NCI-H510A treated with DMSO at 0.1 percent for 48 hours (cell line): ENCODE data around the gene PSMD9.
"Not testable (repeated sequence)": the region's sequence is repeated elsewhere in the genome, so short reads cannot be mapped to it uniquely, and the experiment has no call there.

Experiments used
- DNase-seq: peaks from one replicate; lab custom pipeline; 2025; lab: John Stamatoyannopoulos, UW

PSMD9 gene

DNA sequence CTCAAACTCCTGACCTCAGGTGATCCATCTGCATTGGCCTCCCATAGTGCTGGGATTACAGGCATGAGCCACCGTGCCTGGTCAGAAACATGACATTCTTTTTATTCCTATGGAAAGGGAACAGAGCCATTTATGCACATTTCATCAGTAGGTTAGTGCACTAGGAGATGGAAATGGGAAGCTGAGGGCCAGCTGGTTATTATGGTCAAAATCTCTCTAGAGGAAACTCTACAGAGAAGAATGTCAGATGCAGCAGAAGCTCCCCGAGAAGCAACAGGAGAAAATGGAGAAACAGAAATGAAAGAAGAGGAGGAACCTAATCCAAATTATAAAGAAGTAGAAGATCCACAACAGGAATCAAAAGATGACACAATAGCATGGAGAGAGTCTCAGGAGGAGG is 32.5 kb downstream of the PSMD9 start:
- DNase-seq: no peak

GRCh38 chr12:121925358-121925695 is 36.7 kb downstream of the PSMD9 start:
- DNase-seq: no peak

GRCh38 chr12:121926874-121927706 is 38.5 kb downstream of the PSMD9 start:
- no peak for DNase-seq

DNA sequence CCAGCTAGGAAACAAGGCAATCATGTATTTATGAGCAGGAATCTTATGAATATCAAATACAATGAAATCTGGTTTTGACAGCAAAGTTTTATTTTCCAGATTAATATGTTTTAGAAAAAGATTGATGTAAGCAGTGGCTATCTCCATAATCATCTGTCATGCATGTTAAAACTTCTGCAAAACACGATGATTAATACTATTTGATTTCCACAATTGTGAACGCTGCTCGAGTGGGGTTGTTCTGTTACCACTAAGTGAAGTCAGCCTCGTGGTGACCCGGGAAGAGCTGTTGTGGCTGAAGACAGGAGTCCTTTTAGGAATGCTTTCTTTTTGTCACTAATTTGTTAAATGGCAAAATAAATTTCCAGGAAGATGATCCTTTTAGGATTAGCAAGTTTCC is 39.2 kb downstream of the PSMD9 start:
- no peak for DNase-seq

GRCh38 chr12:121929545-121929944 is 41.0 kb downstream of the PSMD9 start:
- not testable (repeated sequence) for DNase-seq

GRCh38 chr12:121930862-121931261 is 42.3 kb downstream of the PSMD9 start:
- DNase-seq: no peak

GRCh38 chr12:121932176-121932536 is 43.6 kb downstream of the PSMD9 start:
- DNase-seq: no peak

DNA sequence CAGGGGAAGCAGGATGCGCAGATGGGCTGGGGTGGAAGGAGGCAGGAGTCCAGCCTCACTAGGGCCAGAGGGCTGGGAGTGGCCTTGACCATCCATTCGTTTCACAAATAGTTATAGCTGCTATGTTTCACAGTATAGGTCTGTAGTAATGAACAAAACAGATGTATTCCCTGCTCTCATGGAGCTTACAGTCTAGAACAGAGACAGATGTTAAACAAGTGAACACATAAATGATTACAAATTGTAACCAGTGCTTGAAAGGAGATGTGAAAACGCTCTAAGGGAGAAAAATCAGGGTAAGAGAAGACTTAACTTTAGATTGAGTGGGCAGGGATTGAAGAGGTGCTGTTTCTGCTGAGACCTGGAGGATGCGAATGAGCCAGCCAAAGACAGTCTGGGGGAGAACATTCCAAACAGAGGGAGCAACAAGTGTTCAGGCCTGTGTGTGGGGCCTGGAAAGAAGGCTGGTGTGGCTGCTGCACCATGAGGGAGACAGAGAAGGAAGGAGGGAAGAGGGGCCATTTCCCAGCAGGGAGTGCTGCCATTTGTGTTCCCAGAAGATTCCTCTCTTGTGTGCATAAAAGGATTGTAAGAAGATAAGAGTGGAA is 44.4 kb downstream of the PSMD9 start:
- DNase-seq: no peak

DNA sequence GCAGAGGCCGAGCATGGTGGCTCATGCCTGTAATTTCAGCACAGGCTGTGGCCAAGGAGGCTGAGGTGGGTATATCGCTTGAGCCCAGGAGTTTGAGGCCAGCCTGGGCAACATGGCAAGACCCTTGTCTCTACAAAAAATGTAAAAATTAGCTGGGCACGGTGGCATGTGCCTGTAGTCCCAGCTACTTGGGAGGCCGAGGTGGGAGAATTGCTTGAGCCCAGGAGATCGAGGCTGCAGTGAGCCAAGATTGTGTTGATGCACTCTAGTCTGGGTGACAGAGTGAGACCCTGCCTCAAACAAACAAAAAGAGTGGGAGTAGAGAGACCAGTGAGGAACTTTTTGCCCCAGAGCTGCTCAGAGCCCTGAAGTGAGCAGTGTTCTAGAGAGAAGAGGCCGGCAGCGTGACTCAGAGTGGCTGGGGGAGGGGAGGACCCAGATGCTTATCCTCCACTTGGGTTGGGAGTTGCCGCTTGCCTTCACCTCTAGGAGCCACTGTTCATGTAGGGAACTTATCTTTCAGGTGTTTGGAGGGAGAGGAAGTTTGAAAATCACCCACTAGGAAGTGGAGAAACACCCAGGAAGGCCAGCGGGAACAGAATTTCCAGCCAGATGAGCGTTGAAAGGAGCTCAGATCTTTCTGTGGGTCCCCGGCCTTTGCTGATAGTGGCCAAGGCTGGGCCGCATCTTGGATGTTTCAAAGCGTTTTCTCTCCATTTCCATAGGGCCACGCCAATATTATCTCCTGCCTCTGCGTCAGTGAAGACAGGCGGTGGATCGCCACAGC is 45.1 kb downstream of the PSMD9 start:
- no peak for DNase-seq

GRCh38 chr12:121934309-121934664 is 45.7 kb downstream of the PSMD9 start:
- DNase-seq: no peak

DNA sequence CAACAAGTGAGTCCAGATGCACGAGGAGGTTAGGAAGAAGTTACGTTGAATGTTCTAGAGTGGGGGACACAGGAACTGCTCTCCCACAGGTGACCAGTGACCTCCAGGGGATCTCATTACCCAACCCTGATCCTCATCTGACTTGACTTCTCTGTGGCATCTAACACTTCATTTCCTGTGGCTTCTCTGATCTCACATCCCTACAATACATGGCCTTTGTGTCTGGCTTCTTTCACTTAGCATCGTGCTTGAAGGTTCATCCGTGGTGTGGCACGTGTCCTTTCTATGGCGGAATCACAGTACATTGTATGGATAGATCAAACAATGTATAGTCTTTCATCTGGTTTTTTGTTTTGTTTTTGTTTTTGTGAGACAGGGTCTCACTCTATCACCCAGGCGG is 49.1 kb downstream of the PSMD9 start:
- DNase-seq: no peak

- no peak for DNase-seq
Observed at GRCh38 chr12:121939186-121939585, 50.6 kb downstream of the PSMD9 start.

DNA sequence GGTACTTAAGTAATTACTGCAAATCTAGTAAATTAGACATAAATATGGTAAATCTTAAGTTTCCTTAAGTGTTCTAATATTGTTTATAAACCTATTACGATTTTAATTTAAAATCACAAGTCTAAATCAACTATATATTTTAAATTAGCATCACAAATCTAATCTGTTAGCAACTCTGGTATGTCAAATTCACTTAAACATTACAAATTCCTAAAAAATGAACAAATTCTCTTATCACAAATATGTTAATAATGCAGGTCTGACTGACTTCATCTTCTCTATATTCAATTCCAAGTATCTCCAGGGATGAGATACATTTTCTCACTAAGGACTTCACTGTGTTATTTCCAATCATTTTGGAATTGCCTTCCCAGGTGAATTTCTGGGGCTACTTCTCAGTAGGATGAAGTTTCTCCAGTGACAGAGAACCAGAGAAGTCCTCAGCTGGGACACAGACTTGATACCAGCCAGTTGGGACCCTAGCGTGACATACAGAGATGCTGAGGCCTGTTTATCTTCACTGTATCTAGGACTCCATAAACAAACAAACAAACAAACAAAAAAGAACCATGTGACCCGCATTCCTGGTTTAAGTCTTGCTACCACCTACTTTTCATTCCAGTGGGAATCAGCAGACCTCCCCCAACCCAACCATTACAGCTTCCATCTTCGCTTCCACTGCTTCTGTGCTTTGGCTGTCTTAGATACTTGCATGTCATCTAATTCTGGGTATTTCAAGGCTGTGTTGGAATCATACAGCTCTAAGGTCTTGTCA is 51.6 kb downstream of the PSMD9 start:
- DNase-seq: no peak

DNA sequence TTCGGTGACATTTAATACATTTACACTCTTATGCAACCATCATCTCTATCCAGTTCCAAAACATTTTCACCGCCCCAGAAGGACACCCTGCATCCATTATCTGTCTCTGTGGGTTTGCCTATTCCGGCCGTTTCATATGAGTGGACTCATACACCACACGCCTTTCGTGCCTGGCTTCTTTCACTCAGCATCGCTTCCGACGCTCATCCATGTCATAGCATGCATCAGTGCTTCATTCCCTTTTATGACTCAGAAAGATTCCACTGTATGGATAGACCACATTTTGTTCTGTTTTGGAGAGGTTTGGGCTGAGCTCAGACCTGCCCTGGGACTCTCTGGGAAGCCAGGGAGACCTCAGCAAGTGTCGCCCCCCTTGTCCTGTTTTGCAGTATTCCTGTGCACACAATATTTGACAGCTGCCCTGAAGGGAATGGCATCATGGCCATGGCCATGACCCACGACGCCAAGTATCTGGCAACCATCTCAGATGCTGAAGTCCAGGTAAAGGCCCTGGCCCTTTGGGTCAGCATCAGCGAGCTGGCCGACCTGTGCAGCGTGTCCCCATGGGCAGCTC is 53.6 kb downstream of the PSMD9 start:
- DNase-seq: no peak

DNA sequence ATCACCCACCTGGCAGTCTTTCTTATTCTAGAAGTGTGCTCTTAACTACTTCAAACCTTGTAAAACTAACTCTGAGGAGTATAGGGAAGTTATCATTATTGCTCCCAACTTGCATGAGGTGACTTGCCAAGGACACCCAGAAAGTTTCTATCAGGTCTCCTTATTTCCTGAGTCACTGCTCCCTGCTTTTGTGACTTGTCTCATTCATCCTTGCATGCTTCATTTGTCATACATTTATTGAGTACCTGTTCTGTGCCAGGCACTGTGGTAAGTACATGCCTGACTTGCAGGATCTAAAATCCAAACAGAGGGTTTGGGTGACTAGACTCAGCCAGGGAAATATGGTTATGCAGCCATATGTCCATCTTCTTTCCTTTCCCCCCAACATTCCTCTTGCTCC is 55.3 kb downstream of the PSMD9 start:
- no peak for DNase-seq

DNA sequence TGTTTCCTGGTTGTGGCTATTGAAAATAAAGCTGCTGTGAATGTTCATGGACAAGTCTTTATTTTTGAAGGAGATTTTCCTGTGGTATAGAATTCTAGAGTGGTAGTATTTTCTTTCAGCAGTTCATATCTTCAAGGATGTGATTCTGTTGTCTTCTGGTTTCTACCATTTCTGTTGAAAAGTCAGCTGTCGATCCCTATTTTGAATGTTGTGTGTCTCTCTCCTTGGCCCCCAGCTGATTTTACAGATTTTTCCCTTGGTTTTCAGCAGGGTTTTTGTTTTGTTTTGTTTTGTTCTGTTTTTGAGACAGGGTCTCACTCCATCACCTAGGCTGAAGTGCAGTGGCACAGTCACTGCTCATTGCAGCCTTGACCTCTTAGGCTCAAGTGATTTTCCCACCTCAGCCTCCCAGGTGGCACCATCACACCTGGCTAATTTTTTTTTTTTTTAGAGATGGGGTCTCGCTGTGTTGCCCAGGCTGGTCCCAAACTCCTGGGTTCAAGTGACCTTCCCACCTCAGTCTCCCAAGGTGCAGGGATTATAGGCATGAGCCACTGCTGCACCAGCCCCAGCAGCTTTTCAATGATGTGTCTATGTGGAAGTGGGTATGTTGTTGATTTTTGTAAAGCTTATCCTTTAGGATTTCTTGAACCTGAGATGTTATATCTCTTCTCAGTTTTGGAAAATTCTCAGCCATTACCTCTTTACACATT is 57.9 kb downstream of the PSMD9 start:
- DNase-seq: no peak

DNA sequence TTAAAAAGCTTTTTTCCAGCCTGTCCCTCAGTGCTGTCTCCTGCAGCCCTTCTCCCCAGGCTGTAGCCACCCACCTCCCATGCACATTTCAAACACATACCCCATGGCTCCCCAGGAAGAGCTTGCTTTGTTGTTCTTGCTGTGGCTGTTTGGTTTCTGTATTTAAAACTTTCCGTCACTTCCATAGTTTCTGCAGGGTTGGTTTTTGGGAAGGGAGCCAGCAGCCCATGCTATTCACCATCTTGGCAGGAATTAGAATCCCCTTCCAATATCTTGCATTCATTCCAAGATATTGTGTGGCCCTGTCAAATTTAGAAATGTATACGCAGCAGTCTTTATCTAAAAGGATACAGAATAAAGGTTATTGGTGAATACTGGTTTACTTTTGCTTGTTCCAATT is 59.4 kb downstream of the PSMD9 start:
- no peak for DNase-seq

DNA sequence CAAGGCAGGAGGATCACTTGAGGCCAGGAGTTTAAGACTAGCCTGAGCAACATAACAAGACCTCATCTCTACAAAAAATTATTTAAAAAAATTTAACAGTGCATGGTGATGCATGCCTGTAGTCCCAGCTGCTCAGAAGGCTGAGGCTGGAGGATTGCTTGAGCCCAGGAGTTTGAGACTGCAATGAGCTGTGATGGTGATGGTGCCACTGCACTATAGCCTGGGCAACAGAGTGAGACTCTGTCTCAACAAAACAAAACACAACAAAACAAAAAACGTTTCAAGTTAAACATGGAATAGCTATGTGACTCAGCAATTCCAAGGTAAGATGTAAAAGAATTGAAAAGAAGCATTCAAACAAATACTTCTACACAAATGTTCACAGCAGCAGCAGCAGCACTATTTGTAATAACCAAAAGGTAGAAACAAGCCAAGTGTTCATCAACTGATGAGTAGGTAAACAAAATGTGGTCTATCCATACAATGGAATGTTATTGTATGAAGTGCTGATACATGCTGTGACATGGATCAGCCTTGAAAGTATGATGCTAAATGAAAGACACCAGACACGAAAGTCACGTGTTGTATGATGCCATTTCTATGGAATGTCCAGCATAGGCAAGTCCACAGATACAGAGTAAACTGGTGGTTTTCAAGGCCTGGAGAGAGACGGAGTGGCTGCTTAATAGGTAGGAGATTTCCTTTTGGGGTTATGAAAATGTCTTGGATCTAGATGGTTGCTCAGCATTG is 61.2 kb downstream of the PSMD9 start:
- DNase-seq: no peak

DNA sequence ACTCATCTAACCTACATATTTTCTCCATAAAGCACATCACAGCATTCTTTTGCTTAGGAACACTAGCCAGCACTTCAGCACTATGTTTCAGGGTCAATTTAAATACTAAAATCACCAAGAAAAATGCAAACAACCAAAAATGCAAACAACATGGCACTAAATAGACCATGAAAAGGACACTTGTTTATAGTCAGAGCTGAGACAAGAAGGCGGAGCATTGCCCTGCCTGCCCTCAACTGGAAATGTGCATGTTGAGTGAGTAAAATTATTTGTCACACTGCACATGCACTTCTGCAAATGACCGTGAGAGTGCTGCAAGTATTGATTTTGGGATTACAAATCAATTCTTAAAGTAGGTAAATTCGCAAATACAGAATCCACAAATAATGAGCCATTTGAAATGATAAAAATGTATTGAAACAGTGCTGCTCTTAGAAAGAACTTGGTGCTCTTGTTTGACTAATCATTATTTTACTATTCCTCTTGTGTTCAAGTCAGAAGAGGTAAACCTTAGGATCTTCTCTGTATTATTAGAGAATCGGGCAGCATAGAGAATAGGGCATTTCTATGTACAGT is 64.6 kb downstream of the PSMD9 start:
- DNase-seq: no peak

DNA sequence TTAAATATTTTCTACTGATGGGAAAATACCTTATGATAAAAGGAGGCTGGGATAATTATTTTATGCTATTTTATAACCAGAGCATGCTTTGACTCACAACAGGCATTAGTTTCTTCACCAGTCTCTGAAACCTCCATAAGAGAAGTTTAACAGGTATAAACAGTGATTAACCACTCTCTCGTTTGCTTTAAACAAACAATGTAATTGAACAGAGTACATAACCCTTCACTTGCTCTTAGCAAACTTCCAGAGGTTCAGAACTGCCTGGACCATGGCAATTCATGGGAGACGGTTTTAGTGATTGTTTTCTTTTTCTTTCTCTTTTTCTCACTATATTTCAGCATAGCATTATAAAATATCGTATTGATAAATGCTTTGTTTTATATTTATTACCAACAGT is 65.1 kb downstream of the PSMD9 start:
- DNase-seq: peak; percentile 64
